ENCODE results near the gene GK2.

- TF ChIP-seq, protein P1, sequence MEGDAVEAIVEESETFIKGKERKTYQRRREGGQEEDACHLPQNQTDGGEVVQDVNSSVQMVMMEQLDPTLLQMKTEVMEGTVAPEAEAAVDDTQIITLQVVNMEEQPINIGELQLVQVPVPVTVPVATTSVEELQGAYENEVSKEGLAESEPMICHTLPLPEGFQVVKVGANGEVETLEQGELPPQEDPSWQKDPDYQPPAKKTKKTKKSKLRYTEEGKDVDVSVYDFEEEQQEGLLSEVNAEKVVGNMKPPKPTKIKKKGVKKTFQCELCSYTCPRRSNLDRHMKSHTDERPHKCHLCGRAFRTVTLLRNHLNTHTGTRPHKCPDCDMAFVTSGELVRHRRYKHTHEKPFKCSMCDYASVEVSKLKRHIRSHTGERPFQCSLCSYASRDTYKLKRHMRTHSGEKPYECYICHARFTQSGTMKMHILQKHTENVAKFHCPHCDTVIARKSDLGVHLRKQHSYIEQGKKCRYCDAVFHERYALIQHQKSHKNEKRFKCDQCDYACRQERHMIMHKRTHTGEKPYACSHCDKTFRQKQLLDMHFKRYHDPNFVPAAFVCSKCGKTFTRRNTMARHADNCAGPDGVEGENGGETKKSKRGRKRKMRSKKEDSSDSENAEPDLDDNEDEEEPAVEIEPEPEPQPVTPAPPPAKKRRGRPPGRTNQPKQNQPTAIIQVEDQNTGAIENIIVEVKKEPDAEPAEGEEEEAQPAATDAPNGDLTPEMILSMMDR (IDR thresholded peaks at IDR 0.05), result no peak
- TF ChIP-seq POLR2AphosphoS5 (IDR thresholded peaks at IDR 0.05) (no peak), POLR2A (IDR thresholded peaks at IDR 0.05) (no peak)
Measured at GRCh38 chr4:79446145-79446544, 38.1 kb upstream of the GK2 start.

Measured in prostate gland (tissue), 2 donors.